NCI-H2081 treated with DMSO at 0.1 percent for 48 hours (cell line): ENCODE results near the gene VASP.
A peak's percentile ranks its signal among the peaks of the same experiment; 100 is the strongest.

Experiments used
- DNase-seq: peaks from one replicate; lab custom pipeline; 2025; lab: John Stamatoyannopoulos, UW

Gene VASP

DNA sequence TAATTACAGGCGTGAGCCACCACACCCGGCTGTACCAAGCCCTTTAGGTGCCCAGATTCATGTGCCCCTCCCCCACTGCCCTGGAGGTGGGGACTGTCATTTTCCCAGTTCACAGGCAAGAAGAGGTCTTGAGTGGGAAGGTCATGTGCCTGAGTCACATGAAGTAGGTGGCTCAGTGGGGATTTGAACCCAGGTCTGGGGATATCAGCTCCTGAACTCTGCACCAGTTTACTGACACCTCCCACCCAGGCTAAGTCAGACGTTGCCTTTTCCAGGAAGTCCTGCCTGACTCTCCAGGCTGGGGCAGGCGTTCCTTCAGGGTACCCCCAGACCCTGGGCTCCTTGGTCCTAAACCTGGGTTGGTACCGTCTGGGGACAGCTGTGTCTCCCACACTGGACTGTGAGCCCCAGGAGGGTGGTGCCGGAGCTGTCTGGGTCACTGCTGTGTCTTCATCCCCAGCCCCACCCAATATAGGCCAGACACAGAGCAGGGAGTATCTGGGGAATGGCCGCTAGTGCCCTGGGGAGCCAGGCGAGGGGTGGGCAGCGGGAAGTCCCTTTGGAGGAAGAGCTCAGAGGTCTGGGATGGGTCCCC is 8.6 kb downstream of the VASP start:
- no peak for DNase-seq

GRCh38 chr19:45517238-45517637 is 10.0 kb downstream of the VASP start:
- no peak for DNase-seq

DNA sequence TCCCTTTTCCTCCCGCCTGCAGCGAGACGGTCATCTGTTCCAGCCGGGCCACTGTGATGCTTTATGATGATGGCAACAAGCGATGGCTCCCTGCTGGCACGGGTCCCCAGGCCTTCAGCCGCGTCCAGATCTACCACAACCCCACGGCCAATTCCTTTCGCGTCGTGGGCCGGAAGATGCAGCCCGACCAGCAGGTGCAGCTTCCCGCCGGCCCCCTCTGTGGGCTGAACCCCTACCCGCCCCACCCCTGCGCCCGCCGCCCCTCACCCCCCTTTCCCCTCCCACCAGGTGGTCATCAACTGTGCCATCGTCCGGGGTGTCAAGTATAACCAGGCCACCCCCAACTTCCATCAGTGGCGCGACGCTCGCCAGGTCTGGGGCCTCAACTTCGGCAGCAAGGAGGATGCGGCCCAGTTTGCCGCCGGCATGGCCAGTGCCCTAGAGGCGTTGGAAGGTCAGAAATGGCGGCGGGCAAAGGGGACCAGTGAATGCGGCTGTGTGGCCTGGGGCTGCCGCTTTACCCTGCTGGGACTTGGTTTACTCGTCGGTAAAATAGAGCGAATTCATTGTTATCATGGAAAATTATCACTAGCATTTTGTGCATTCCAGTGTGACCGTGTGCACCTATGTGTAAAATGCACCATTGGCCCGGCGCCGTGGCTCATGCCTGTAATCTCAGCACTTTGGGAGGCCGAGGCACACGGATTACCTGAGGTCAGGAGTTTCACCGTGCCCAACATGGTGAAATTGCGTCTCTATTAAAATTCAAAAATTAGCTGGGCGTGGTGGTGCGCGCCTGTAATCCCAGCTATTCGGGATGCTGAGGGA is 10.6 kb downstream of the VASP start:
- no peak for DNase-seq

GRCh38 chr19:45518469-45518826 is 11.2 kb downstream of the VASP start:
- DNase-seq: no peak

DNA sequence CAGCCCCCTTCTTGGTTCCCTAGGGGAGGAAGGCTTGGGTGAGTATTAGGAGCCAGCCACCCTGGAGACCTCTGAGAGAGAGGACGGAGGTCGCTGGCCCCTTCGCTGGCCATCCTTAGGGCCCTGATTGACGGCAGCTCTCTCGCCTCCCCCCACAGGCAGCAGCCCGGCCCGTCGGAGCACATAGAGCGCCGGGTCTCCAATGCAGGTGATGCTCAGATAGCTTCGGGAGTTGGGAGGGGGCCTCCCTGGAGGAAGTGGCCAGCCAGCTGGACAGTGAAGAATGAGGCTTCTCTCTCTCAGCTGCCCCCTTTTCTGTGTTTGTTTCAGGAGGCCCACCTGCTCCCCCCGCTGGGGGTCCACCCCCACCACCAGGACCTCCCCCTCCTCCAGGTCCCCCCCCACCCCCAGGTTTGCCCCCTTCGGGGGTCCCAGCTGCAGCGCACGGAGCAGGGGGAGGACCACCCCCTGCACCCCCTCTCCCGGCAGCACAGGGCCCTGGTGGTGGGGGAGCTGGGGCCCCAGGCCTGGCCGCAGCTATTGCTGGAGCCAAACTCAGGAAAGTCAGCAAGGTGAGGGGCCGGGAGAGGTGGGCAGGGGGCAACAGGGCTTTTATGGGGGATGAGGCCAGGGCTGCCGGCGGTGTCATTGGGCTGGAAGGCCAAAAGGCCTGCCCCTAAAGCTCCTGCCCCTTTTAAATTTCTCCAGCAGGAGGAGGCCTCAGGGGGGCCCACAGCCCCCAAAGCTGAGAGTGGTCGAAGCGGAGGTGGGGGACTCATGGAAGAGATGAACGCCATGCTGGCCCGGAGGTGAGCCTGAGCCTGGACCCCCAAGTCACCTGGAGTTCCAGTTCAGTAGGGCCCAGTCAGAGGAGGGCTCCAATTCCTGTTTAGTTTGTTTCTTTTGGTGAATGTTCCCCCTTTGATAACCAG is 15.0 kb downstream of the VASP start:
- DNase-seq: no peak

DNA sequence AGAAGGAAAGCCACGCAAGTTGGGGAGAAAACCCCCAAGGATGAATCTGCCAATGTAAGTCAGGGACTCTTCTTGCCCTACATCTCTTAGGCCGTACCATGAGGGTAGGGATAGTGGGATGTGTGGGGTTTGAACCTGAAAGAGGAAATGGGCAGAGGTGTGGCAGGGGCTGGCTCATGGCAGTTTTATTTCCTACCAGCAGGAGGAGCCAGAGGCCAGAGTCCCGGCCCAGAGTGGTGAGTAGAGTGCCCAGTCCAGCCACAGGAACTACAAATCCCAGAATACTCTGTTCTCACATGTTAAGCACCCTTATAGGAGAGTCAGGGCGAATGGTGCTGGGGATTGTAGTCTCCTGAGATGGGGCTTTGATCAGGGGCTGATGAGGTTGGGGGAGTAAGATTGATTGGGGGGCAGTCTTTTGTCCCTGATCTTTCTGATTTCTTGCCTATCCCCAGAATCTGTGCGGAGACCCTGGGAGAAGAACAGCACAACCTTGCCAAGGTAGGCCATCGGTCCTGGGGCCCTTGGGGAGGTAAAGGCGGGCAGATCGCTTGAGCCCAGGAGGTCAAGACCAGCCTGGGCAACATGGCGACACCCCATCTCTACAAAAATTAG is 16.5 kb downstream of the VASP start:
- peak; percentile 69 for DNase-seq

DNA sequence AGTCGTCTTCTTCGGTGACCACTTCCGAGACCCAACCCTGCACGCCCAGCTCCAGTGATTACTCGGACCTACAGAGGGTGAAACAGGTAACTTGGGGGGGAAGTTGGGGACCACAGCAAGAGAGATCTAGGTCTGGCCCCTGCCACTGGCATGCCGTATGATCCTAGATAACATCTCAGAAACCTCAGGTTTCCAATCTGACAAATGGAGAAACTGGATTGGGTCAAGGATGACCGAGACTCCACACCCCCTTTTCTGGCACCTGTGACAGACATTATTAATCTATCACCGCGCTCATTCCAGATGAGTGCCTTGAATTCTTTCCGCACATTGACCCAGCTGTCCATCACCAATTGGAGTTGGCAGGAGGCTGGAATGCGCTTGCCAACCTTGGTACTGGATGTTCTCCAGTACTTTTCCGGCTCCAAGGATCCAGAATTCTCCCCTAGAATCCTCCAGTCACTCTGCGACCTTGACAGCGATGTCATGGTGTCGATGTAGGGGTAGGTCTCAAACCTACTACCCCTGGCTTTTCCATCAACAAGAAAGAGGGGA is 17.4 kb downstream of the VASP start:
- DNase-seq: no peak

DNA sequence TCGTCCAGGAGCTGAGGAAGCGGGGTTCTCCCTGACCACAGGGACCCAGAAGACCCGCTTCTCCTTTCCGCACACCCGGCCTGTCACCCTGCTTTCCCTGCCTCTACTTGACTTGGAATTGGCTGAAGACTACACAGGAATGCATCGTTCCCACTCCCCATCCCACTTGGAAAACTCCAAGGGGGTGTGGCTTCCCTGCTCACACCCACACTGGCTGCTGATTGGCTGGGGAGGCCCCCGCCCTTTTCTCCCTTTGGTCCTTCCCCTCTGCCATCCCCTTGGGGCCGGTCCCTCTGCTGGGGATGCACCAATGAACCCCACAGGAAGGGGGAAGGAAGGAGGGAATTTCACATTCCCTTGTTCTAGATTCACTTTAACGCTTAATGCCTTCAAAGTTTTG is 18.9 kb downstream of the VASP start:
- no peak for DNase-seq

DNA sequence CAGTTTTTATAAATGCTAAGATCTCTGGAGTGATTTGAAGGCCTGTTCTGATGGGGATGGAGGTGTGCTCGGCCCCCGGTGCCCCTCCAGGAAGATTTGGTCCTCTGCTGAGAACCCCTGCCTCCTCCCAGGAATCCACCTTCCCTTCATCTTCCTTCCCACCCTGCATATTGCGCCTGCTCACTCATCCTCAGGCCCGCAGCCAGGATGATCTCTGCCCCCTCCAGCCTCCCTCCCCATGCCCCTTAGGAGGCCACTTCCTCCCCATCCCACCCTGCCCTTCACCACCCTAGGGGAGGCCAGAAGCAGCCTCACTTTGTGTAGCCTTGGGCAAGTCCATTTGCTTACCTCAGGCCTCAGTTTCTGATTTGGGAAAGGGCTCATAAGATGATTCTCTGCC is 19.7 kb downstream of the VASP start:
- no peak for DNase-seq

DNA sequence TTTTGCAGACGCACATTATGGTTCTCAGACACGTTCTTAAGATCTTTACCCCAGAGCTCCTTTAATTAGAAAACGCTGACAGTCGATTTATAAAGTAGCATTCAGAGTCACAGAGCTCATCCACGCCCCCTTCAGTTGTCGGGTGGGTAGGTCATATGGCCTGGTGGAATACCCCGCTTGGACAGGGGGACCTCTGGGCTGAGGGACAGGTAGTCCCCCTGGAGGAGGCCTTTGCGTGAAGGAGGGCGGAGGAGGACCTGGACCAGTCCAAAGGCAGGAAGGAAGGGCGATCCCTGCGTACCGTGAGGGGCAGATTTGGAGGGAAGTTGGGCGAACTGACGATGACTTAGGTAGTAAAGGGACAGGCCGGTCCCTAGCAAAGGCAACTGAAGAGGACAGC is 20.5 kb downstream of the VASP start:
- no peak for DNase-seq

DNA sequence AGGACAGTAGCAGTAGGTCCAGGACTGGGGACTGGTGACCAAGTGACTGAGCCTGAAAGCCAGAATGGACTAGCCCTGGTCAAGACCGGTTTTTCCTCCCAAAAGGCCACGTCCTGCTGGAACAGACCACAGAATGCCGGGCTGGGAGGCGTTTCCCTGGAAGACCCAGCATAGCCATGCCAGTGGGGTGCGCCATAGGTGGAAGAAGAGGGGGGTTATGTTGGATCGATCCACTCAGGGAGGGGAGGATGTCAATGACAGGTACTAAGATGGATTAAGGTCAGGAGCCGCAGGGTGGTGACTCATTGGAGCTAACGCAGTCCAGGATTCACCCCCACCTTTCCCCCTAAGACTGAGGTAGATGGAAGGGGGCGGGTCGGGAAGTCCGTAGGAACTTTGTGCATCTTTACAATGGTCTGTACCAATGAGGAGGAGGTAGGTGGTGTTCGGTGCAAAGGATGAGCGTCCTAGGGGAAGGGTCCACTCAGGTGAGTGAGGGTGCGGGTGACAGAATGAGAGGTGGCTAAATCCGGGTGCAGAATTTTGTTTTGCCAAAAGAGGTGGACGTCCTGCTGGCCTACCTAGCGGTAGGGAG is 21.0 kb downstream of the VASP start:
- no peak for DNase-seq

DNA sequence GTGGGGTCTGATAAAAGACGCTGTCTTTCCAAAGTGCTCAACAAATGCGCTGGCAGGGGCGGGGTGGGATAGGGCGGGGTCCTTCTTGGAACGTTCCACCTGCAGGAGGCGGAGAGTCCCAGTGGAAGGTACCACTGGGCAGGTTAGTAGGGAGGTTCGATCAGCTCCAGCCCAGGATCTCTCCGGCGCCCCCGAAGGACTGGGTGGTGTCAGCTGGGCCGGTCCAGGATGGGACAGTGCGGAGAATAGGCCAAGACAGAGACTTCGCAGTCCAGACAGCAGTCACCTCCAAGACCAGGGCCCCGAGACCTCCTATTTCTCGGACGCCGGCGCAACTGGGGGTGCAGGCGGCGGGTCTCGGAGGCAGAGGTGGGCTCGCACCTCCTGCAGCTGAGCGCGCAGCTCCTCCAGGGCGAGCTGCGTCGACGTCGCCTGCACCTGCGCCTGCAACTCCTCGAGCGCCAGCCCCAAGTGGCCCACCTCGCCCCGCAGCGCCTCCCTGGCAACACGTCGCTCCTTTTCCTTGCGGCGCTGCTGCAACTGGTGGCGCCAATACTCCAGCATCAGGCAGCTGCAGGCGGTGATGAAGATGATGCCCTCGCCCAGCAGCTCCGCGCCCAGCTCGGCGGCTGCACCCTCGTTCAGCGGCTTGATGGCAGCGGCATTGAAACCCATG is 21.6 kb downstream of the VASP start:
- no peak for DNase-seq

DNA sequence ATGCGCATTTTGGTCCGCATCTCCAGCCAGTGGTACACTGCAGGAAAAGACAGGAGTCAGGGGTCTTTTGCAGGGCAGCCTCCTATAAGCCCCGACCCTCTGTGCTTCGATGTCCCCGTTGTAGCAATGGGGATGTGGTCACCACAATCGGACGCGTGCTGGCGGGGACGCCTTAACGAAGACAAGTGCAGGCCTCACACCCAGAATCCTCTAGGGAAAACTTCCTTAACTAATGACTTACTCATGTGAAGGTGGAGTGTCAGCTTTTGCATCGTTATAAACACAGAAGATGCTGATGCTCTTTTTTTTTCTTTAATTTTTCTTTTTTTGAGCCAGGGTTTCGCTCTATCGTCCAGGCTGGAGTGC is 22.1 kb downstream of the VASP start:
- DNase-seq: no peak

GRCh38 chr19:45531349-45531748 is 24.1 kb downstream of the VASP start:
- no peak for DNase-seq

DNA sequence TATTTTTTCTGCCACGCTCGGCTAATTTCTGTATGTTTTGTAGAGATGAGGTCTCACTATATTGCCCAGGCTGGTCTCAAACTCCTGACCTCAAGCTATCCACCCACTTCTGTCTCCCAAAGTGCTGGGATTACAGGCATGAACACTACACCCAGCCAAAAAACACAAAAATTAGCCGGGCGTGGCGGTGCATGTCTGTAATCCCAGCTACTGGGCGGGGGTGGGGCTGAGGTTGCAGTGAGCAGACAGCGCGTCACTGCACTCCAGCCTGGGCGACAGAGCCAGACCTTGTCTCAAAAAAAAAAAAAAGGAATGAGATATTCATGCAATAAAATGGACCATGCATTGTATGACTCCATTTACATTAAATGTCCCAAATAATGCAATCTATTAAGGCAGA is 32.2 kb downstream of the VASP start:
- DNase-seq: no peak

DNA sequence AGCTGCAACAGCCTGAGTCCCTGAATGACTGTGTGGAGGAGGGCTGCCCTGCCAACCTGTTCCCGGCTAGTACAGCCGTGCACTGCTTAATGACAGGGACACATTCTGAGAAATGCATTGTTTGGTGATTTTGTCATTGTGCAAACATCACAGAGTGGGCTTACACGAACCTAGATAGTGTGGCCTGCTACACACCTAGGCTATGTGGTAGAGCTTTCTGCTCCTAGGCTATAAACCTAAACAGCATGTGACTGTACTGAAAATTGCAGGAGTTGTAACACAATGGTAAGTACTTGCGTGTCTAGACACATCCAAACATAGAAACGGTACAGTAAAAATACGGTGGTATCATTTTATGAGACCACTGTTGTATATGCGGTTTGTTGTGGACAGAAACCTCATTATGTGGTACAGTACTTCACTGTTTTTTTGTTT is 35.0 kb downstream of the VASP start:
- DNase-seq: no peak

DNA sequence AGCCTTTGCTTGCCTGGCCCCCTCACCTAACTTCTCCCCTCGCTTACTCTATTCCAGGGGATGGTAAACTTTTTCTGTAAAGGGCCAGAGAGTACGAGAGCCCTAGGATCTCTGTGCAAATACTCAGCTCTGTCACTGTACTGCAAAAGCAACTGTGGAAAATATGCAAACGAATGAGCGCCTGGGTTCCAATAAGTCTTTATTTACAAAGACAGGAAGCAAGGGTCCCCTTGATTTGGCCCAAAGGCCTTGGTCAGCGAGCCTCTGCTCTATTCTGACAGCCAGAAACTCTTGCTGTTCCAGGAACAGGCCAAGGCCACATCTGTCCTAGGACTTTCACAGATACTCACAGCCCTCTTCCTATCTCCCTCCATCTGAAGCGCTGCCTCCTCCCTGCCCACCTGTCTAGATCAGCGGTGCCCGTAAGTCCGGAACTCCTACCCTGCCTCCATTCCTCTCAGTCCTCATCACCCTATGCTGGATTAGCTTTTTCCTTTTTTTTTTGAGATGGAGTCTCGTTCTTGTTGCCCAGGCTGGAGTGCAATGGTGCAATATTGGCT is 40.0 kb downstream of the VASP start:
- DNase-seq: no peak

GRCh38 chr19:45547965-45548609 is 40.8 kb downstream of the VASP start:
- no peak for DNase-seq

GRCh38 chr19:45553464-45553863 is 46.2 kb downstream of the VASP start:
- no peak for DNase-seq

DNA sequence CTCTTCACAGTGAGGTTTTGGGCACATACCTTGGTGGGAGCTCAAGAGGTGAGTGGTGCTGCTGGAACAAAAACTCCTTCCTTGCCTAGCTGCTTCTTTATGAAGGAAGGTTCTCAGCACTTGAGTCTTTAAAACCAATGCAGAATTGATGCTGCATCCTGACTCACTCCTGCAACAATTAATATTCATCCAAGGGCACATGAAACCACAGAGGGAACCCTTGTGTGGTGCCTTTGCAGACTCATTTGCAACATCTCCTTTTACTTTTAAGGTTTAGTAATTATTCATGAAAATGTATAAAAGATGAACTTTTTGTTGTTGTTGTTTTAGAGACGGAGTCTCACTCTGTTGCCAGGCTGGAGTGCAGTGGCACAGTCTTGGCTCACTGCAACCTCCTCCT is 47.2 kb downstream of the VASP start:
- DNase-seq: no peak
